ENCODE results near the gene MEI4. TPM values are rescaled to one million over a fixed set of nuclear protein-coding genes. Genes with fewer than 3 reads are reported as not detected.

MEI4 gene
- total and polyA plus RNA-seq, 10 of the 15 experiments (the other 5 are each of a cell fraction or from before 2014, with no cell fraction given) = 0.03 to 0.04 (median 0.03) TPM; not detected in 7

DNA sequence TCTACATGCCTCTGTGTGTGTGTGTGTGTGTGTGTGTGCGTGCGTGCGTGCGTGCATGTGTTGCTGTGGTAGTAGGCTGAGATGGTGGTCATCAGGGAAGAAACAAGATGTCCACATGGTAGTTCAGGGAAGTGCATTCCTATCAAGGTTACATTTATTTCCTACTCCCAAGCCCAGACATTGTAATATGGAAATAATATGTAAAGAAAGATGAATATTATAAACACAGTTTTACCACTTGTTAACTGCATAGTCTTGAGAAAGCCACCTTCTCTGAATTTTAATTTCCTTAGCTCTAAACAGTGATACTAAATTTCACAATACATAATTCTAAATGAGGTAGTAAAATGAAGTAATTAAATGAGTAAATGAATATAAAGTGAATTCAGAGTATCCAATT, 14.0 kb downstream of the MEI4 start:
- ChIA-PET RAD21 (ENCODE audit: unreplicated experiment) (no interaction called here), POLR2A (no interaction called here), SMC1A (ENCODE audit: uncharacterized antibody, unreplicated experiment) (interaction anchor here (0.5 kb wide), 1 partner anchor 101 kb away, joined by 3 read pairs; no protein-coding TSS in a partner anchor), CTCF (no interaction called here)
- Histone ChIP-seq H3K4me1 (ENCODE audit: control insufficient read depth, insufficient read depth, low read length) (no peaks in the 10 kb centered on the region), H2AFZ (ENCODE audit: control insufficient read depth, low read depth, low read length) (no peak overlapping the region), H3K36me3 (ENCODE audit: control insufficient read depth in 2 of 2, insufficient read depth in 2 of 2, low read length in 1 of 2) (no peaks in the 10 kb centered on the region), H4K20me1 (ENCODE audit: control insufficient read depth, insufficient read depth) (no peaks in the 10 kb centered on the region), H3K27ac (ENCODE audit: control insufficient read depth, insufficient read depth) (no peak overlapping the region), H3K9me3 (replicated peaks; ENCODE audit: control insufficient read depth, insufficient read depth, low read length) (no peaks in the 10 kb centered on the region), H3K9ac (ENCODE audit: control insufficient read depth, insufficient read depth, low read length) (no peak overlapping the region), H3K4me3 (no peak overlapping the region), H3K79me2 (ENCODE audit: control insufficient read depth, insufficient read depth, low read length) (no peaks in the 10 kb centered on the region), H3K4me2 (ENCODE audit: control insufficient read depth, insufficient read depth) (no peak overlapping the region), H3K27me3 (replicated peaks in 1 of 2; ENCODE audit: control insufficient read depth in 2 of 2, insufficient read depth in 2 of 2, low read length in 1 of 2) (no peaks in the 10 kb centered on the region)
- DNase-seq (ENCODE audit: low read depth, low spot score) = no peak
- FAIRE-seq = no peak
- in situ Hi-C loops (cut with MboI) (no loop called here), intact Hi-C loops (cut with micrococcal nuclease; ENCODE audit: unreplicated experiment) (no loop called here)
- TF ChIP-seq FOS (IDR thresholded peaks at IDR 0.05; ENCODE audit: borderline replicate concordance, extremely low read depth, insufficient read length) (no peak), YY1 (IDR thresholded peaks at IDR 0.05; ENCODE audit: low read depth, low read length) (no peak)
- no peak for ATAC-seq
- no TSS peak for BruUV-seq (replicated peaks)
- WGBS (ENCODE audit: insufficient coverage, insufficient replicate concordance, low lambda C conversion rate, missing lambda C conversion rate) = 63% methylated on average over 4 of the region's 4 CpGs

DNA sequence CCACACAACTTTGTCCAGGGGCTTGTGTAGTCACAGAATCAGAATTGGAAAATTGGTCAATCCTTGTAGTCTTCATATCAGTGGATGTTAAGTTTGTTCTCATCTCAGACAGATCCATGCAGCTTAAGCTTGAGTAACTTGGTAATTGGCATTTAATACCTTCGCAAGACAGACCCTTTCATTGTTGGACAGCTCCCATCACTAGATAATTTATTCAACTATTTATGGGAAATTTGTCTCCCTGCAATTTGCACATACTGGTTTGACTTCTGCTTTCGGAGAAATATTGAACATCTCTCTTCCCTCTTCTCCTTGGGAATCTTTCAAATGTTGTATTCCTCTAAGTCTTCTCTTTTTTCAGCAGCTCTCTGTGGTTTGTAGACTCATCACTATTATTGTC, 17.1 kb downstream of the MEI4 start:
- ATAC-seq (no peak), DNase-seq (ENCODE audit: low read depth, low spot score) (no peak), FAIRE-seq (no peak)
- Histone ChIP-seq H3K27ac (ENCODE audit: control insufficient read depth, insufficient read depth) (no peak overlapping the region), H3K9ac (ENCODE audit: control insufficient read depth, insufficient read depth, low read length) (no peak overlapping the region), H3K4me3 (no peak overlapping the region), H4K20me1 (ENCODE audit: control insufficient read depth, insufficient read depth) (no peaks in the 10 kb centered on the region), H3K4me2 (ENCODE audit: control insufficient read depth, insufficient read depth) (no peak overlapping the region), H3K36me3 (ENCODE audit: control insufficient read depth in 2 of 2, insufficient read depth in 2 of 2, low read length in 1 of 2) (no peaks in the 10 kb centered on the region), H3K27me3 (replicated peaks in 1 of 2; ENCODE audit: control insufficient read depth in 2 of 2, insufficient read depth in 2 of 2, low read length in 1 of 2) (no peaks in the 10 kb centered on the region), H3K9me3 (replicated peaks; ENCODE audit: control insufficient read depth, insufficient read depth, low read length) (no peaks in the 10 kb centered on the region), H3K79me2 (ENCODE audit: control insufficient read depth, insufficient read depth, low read length) (no peaks in the 10 kb centered on the region), H2AFZ (ENCODE audit: control insufficient read depth, low read depth, low read length) (no peak overlapping the region), H3K4me1 (ENCODE audit: control insufficient read depth, insufficient read depth, low read length) (no peaks in the 10 kb centered on the region)
- 8% methylated on average over 2 of the region's 2 CpGs for WGBS (ENCODE audit: insufficient coverage, insufficient replicate concordance, low lambda C conversion rate, missing lambda C conversion rate)
- CTCF ChIA-PET = interaction anchor here (1.1 kb wide), 1 partner anchor 9 kb away, joined by 3 read pairs; no protein-coding TSS in a partner anchor
- in situ Hi-C loops (cut with MboI) (no loop called here), intact Hi-C loops (cut with micrococcal nuclease; ENCODE audit: unreplicated experiment) (no loop called here)
- BruUV-seq (replicated peaks) = no TSS peak
- SMC1A ChIA-PET (ENCODE audit: uncharacterized antibody, unreplicated experiment) = interaction anchor here (1.5 kb wide), 1 partner anchor 23 kb away, joined by 3 read pairs; no protein-coding TSS in a partner anchor
- RAD21 ChIA-PET (ENCODE audit: unreplicated experiment) = interaction anchor here (1.3 kb wide), 2 partner anchors 51 to 95 kb away, joined by 3 to 4 read pairs; no protein-coding TSS in a partner anchor
- POLR2A ChIA-PET = no interaction called here
- TF ChIP-seq RUNX3 (IDR thresholded peaks at IDR 0.05; ENCODE audit: low read length) (no peak), ZNF207 (IDR thresholded peaks at IDR 0.05; ENCODE audit: borderline replicate concordance) (no peak), ZSCAN29 (IDR thresholded peaks at IDR 0.05) (no peak), PKNOX1 (IDR thresholded peaks at IDR 0.05) (no peak), HDAC2 (IDR thresholded peaks at IDR 0.05) (no peak), RFX5 (IDR thresholded peaks at IDR 0.05; ENCODE audit: low read depth, low read length) (no peak), HDGF (IDR thresholded peaks at IDR 0.05) (no peak), MEF2B (IDR thresholded peaks at IDR 0.05; ENCODE audit: partially characterized antibody, poor library complexity, severe bottlenecking) (no peak), HCFC1 (IDR thresholded peaks at IDR 0.05; ENCODE audit: low read length) (no peak), IRF4 (IDR thresholded peaks at IDR 0.05; ENCODE audit: low read depth, low read length) (no peak), EZH2 (IDR thresholded peaks at IDR 0.05; ENCODE audit: borderline replicate concordance, control insufficient read depth, low read depth, low read length) (no peak), HDAC6 (IDR thresholded peaks at IDR 0.05; ENCODE audit: unreplicated experiment) (no peak), SMAD1 (IDR thresholded peaks at IDR 0.05; ENCODE audit: low read depth, partially characterized antibody) (no peak)
- TF ChIP-seq, protein P1, sequence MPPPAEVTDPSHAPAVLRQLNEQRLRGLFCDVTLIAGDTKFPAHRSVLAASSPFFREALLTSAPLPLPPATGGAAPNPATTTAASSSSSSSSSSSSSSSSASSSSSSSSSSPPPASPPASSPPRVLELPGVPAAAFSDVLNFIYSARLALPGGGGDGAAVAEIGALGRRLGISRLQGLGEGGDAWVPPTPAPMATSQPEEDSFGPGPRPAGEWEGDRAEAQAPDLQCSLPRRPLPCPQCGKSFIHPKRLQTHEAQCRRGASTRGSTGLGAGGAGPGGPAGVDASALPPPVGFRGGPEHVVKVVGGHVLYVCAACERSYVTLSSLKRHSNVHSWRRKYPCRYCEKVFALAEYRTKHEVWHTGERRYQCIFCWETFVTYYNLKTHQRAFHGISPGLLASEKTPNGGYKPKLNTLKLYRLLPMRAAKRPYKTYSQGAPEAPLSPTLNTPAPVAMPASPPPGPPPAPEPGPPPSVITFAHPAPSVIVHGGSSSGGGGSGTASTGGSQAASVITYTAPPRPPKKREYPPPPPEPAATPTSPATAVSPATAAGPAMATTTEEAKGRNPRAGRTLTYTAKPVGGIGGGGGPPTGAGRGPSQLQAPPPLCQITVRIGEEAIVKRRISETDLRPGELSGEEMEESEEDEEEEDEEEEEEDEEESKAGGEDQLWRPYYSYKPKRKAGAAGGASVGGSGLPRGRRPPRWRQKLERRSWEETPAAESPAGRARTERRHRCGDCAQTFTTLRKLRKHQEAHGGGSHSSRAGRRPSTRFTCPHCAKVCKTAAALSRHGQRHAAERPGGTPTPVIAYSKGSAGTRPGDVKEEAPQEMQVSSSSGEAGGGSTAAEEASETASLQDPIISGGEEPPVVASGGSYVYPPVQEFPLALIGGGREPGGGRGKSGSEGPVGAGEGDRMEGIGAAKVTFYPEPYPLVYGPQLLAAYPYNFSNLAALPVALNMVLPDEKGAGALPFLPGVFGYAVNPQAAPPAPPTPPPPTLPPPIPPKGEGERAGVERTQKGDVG (CRISPR knock-in tag; IDR thresholded peaks at IDR 0.05) = no peak

Measured in GM12878 (cell line).